ENCODE results near the gene BUD13.

BUD13 gene

DNA sequence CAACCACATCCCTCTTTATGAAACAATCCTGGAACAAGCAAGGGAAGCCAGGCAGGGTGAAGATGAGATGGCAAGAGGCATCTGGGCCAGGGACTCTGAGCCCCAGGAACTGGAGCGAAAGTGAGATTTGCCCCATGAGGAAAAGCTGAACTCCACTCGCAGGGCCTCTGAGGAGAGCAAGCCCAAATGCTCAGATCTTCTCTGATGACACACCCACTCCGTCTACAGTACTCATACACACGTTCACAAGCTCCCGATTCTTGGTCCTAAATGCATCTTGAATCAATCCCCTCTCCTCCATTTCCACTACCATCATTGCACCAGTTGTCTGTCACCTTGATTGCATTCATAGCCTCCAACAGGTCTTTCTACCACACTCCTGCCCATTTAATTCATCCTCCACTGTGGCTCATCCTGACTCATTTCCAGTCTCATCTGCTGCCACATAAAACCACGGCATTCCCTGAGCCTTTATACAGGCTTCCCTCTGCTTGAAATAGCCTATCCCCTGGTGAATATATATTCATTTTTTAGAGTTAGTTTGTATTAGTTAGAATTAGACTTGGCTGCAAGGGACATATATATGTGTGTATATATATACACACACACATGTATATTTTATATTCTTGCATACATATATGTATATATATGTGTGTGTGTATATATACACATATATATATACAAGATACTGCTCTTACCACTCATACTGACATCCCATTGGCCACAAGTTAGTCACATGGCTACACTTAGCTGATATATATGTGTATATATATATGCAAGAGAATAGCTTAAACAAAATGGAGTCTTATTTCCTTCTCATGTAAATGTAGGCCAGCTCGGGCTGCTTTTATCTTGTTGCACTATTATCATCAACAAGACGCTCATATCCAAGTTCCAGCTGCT lies 20.3 kb upstream of the BUD13 start:
- no peak for DNase-seq (ENCODE audit: low read depth, low spot score)

- no peak for DNase-seq (ENCODE audit: low read depth, low spot score)
Measured at GRCh38 chr11:116792144-116792868, 19.5 kb upstream of the BUD13 start.

DNA sequence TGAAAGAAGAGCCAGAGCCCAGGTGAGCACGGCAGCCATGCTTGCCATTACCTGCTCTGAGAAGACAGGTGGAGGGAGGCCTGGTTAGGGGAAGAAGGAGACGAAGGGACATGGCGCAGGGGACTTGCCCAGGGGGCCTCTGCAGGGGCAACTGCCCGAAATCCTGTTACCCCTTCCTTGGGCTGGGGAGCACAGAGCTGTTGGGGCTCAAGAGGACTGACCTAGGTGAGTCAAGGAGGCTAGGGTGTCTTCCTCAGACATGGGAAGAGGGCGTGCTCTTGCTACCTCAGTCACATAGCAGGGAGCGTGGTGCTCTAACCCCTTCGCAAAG lies 19.0 kb upstream of the BUD13 start, which contains the start of gene APOA5:
Gene APOA5 (minus strand): TSS at position 67 of the 331 bp plus-strand sequence. CDS start 19 bp downstream, at position 48.
- no peak for DNase-seq (ENCODE audit: low read depth, low spot score)

- no peak for DNase-seq (ENCODE audit: low read depth, low spot score)
Measured at GRCh38 chr11:116791002-116791812, 18.4 kb upstream of the BUD13 start.

DNA sequence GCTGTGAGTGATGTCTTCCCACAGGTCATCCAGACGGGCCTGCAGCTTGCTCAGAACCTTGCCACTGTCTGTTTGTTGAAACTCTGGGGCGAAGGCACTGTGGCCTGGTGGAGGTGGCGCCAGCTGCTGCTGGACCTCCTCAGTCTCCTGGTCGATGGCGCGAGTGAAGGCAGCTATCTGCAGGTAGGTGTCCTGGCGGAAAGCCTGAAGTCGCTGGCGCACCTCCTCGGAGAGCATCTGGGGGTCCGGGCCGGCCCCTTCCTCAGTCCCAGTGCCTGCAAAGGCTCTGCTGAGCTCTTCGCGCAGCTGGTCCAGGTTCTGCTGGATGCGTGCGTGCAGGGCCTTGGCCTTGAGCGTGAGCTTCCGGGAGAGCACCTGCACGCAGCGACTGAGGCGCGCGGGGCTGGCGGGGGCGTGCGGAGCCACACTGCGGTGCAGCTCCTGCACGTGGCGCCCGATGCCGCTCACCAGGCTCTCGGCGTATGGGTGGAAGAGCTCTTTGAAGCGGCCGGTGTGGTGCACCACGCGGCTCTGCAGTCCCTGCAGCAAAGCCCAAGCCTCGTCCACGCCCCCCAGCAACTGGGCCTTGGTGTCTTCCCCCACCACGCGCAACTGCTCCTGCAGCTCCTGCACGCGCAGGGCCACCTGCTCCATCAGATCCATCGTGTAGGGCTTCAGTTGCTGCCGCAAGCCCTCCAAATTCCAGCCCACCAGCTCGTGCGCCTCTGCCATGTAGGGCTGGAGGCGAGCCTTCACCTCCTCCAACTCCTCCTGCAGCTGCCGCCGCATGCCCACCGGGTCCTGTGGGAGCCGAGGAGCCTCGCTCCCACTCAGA lies 17.6 kb upstream of the BUD13 start:
- no peak for DNase-seq (ENCODE audit: low read depth, low spot score)

DNA sequence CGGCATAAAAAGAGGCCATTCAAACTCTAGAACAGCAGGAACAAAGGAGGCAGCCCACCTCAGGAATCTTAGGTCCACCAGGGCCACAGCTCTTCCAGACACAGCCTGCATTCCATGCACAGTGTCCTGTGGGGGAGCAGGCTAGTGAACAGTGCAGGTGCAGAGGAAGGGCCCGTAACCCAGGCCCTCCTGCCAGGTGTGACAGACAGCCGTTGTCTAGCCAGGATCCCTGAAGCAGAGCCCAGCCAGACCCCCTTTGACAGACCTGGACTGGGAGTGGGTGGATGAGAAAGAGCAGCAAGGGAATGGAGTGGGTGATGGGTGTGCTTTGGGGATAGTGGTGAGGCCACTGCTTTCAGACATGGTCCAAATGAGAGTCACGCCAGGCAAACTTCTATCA lies 16.2 kb upstream of the BUD13 start:
- DNase-seq (ENCODE audit: low read depth, low spot score) = no peak

- DNase-seq (ENCODE audit: low read depth, low spot score) = no peak
Measured at GRCh38 chr11:116788534-116788933, 15.7 kb upstream of the BUD13 start.

- no peak for DNase-seq (ENCODE audit: low read depth, low spot score)
Measured at GRCh38 chr11:116787786-116788486, 15.1 kb upstream of the BUD13 start, which contains the start of gene ZPR1. ZPR1 (minus strand) TSS chr11:116788023; CDS start chr11:116787990, 33 bp downstream.

DNA sequence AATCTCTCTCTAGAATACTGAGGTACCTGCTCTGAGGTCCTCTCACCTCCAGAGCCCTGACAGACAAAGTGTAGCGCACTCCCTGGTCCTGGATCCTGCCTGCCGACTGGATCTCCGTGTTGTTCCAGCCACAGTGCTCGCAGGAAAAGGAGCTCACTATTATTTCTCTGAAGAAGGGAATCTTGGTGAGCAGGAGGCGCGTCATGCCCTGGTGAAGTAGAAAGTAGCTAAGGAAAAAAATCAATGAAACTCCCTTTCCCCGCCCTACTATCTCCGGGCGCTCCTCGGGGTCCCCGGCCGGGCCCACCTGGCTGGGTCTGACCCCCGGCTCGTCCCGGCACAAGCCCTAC lies 14.6 kb upstream of the BUD13 start:
- DNase-seq (ENCODE audit: low read depth, low spot score) = no peak

- DNase-seq (ENCODE audit: low read depth, low spot score) = no peak
Measured at GRCh38 chr11:116786966-116787365, 14.2 kb upstream of the BUD13 start.

DNA sequence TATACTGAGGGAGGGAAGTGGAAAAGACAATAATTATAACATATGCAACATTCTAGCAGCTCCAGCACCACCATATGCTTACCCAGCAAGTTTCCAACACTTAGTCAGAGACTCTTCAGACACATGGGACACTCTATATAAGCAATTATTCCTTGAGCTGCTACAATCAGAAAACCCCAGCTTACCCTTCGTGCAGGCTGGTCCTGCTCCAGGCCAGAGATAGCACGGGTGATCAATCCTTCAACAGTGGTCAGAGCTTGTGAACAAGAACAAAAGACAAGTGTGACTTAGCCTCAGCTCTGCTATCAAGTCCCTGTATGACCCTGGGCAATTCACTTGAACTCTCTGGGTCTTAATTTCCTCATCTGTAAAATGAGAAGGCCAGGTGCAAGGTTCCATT lies 13.5 kb upstream of the BUD13 start:
- DNase-seq (ENCODE audit: low read depth, low spot score) = no peak

- DNase-seq (ENCODE audit: low read depth, low spot score) = no peak
Measured at GRCh38 chr11:116782728-116783127, 9.9 kb upstream of the BUD13 start.

- no peak for DNase-seq (ENCODE audit: low read depth, low spot score)
Measured at GRCh38 chr11:116778556-116778955, 5.8 kb upstream of the BUD13 start.

DNA sequence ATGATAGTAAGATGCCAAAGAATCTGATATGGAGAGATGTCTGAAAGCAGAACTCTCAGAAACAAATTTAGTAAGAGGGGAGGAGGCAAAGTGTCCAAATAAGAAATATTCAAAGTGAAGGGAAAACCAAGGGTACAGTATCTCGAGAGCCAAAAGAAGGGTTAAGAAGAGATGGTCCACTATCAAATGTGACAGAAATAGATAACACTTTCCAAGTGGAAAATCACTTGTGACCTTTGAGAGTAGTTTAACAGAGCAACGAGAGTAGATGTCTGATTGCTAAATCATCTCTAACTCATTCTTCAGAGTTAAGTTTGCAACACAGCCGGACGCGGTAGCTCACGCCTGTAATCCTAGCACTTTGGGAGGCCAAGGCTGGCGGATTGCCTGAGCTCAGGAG lies 4.3 kb upstream of the BUD13 start:
- DNase-seq (ENCODE audit: low read depth, low spot score) = no peak

GRCh38 chr11:116776522-116776984 lies 3.8 kb upstream of the BUD13 start:
- no peak for DNase-seq (ENCODE audit: low read depth, low spot score)

DNA sequence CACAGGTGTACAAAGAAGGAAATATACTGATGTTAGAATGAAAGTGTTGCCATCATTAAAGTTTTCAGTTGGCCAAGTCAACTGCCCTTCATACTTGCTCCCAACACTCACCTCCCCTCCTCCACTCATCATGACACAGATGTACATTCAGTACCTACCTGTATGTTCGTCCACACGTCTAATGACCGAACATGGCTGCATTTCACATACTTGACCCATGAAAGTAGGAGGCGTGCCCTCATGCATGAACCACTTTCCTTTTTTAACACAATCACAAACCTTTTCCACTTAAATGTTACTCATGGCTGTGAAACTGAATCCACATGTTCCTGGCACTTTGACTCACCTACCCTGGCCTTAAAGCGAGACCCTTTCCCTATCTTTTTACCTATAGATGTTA lies 3.2 kb upstream of the BUD13 start:
- DNase-seq (ENCODE audit: low read depth, low spot score) = no peak

GRCh38 chr11:116774661-116775060 lies 1.9 kb upstream of the BUD13 start:
- DNase-seq (ENCODE audit: low read depth, low spot score) = no peak

DNA sequence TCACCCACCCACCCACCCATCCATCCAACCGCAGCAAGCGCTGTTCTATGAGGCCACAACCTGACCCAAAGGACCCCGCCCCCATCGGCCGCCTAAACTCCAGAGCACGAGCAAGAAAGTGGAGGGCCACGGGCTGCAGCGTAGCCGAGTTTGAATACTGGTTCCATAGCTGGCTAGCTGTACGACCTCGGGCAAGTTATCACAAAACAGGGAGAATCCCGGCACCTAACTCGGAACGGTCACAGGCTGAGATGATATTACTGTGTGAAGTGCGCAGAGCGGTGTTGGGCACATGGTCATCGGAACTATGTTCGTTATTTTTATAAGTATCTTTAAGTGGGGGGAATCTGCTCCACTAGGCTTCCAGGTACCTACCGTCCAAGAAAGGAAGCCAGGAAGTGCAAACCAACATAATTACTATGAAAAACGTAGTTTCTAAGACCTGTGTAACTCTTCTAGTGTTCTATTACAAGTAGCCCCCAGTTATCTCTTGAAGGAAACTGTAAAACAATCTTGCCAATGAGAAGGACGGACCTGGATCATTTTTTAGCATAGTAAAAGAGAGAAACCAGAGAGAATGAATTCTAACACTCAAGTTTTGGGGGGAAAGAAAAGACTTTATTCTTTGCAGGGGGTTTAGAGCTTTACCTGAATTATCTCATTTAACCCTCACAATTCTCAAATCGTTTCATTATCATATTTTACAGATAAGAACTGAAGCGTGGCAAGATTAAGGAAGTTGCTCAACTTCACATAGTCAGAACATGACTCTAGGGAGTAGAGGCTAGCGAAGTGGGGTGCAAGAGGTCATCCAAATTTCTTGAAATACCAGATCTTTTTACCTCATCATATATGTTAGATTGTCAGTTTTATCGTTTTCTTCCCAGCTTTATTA lies 663 bp upstream of the BUD13 start:
- no peak for DNase-seq (ENCODE audit: low read depth, low spot score)

DNA sequence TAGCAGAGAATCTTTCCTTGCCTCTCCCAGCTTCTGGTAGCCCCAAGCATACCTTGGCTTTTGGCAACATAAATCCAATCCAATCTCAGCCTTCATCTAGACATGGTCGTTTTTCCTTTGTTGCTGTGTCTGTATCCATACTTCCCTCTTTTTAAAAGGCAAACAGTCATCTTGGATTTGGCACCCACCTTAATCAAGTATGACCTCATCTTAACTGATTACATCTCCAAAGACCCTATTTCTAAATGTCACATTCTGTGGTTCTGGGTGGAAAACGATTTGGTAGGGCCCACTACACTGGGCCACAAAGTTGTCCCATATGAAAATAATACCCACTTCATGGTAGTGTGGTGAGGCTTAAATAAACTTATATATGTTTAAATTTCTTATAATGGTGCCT lies 852 bp downstream of the BUD13 start:
- DNase-seq (ENCODE audit: low read depth, low spot score) = no peak

Data from smooth muscle cell of the brain vasculature (primary cell).